Tibial nerve (tissue), 4 donors: Measurements from ENCODE around the gene CASP9. TPM values are rescaled to one million over a fixed set of nuclear protein-coding genes. Genes with fewer than 3 reads are reported as not detected.

Source experiments
- DNase-seq, 2 donors: peaks; one replicate each; pipeline ENCODE4 v3.0.0-alpha.2; 2019; ENCODE audit warnings: low spot score in 2 of 2
- H3K27ac ChIP-seq, 4 donors: fragments of 200-600 bp; sonication (generic) in 3 of 4; one replicate each; pipeline ENCODE4 v1.5.1; 2017 to 2019; ENCODE audit warnings: mild to moderate bottlenecking in 1 of 4
- H3K27me3 ChIP-seq, 2 donors: fragments of 200-600 bp; sonication (generic) in 1 of 2; one replicate each; pipeline versions ENCODE4 v1.5.1 to v1.6.0; 2017 to 2019
- H3K36me3 ChIP-seq, 3 donors: fragments of 200-600 bp; sonication (generic); one replicate each; pipeline ENCODE4 v1.5.1; 2018 to 2019
- H3K4me1 ChIP-seq, 4 donors: fragments of 200-600 bp; sonication (generic) in 3 of 4; one replicate each; pipeline ENCODE4 v1.5.1; 2017 to 2019
- H3K4me3 ChIP-seq, 4 donors: fragments of 200-600 bp; sonication (generic) in 3 of 4; one replicate each; pipeline ENCODE4 v1.5.1; 2017 to 2019; ENCODE audit warnings: mild to moderate bottlenecking in 1 of 4, moderate library complexity in 1 of 4
- H3K9me3 ChIP-seq, 4 donors: fragments of 200-600 bp; sonication (generic) in 3 of 4; one replicate each; pipeline ENCODE4 v1.5.1; 2017 to 2019
- CTCF ChIP-seq, 5 experiments: fragments of 200-600 bp in 3 of 5; fragments of 450-650 bp in 2 of 5; sonication (generic) in 3 of 5; IDR thresholded peaks; one replicate each; pipeline ENCODE4 v1.5.1; 2016 to 2019; ENCODE audit warnings: antibody characterized with exemption in 5 of 5, mild to moderate bottlenecking in 3 of 5, moderate library complexity in 2 of 5
- EP300 ChIP-seq, 2 donors: sonication (generic); formaldehyde crosslinking; IDR thresholded peaks; one replicate each; pipeline ENCODE4 v1.6.1; 2017; ENCODE audit warnings: antibody characterized with exemption in 2 of 2, mild to moderate bottlenecking in 1 of 2
- POLR2A ChIP-seq, 2 donors: fragments of 450-650 bp; IDR thresholded peaks; one replicate each; pipeline ENCODE4 v1.6.1; 2017; ENCODE audit warnings: antibody characterized with exemption in 2 of 2, mild to moderate bottlenecking in 2 of 2, moderate library complexity in 2 of 2
- WGBS, 2 donors: methylation state at CpG; one replicate each; pipeline ENCODE4 v1.1.5; 2018; 5-methylcytosine and 5-hydroxymethylcytosine counted together
- total RNA-seq, 4 donors: library from RNA; depleted of rRNA; stranded (reverse); fragments of >200 nt; gene quantifications; one replicate each; pipeline ENCODE4 v1.1.0, GENCODE V29; 2016

Gene CASP9
- total RNA-seq, 4 donors from 2014 or later, result 39.6 to 82.8 (median 51.7) TPM

GRCh38 chr1:15541231-15541792 is 17.3 kb upstream of the CASP9 start:
- H3K27me3 ChIP-seq, result no peaks in the 10 kb centered on the region
- H3K36me3 ChIP-seq, result peaks cover 4 to 94% (median 9%) of the 10 kb centered on the region in 3 donors
- WGBS, 2 donors, result 84 to 96% methylated on average over 4 of the region's 4 CpGs
- H3K4me1 ChIP-seq, result no peaks in the 10 kb centered on the region
- no peak for DNase-seq
- H3K9me3 ChIP-seq, result no peaks in the 10 kb centered on the region
- H3K27ac ChIP-seq, result no peak overlapping the region
- H3K4me3 ChIP-seq, result no peak overlapping the region
- TF ChIP-seq CTCF (IDR thresholded peaks at IDR 0.05) (no peak), POLR2A (IDR thresholded peaks at IDR 0.05) (no peak), EP300 (IDR thresholded peaks at IDR 0.05) (no peak)

GRCh38 chr1:15540186-15540585 is 16.2 kb upstream of the CASP9 start:
- H3K36me3 ChIP-seq, result peaks cover 4 to 92% (median 9%) of the 10 kb centered on the region in 3 donors
- WGBS, 2 donors, result 83 to 86% methylated on average over 8 of the region's 8 CpGs

GRCh38 chr1:15538771-15539170 is 14.8 kb upstream of the CASP9 start:
- no peak for DNase-seq
- 67 to 85% methylated on average over 6 of the region's 6 CpGs for WGBS, 2 donors
- H3K36me3 ChIP-seq, result peaks cover 4 to 92% (median 9%) of the 10 kb centered on the region in 3 donors
- no peaks in the 10 kb centered on the region for H3K4me1 ChIP-seq
- no peaks in the 10 kb centered on the region for H3K9me3 ChIP-seq
- no peak overlapping the region for H3K4me3 ChIP-seq
- TF ChIP-seq POLR2A (IDR thresholded peaks at IDR 0.05), result no peak
- TF ChIP-seq CTCF (IDR thresholded peaks at IDR 0.05), result no peak
- no peak for TF ChIP-seq EP300 (IDR thresholded peaks at IDR 0.05)
- H3K27ac ChIP-seq, result no peak overlapping the region
- no peaks in the 10 kb centered on the region for H3K27me3 ChIP-seq

More at GRCh38 chr1:15540186-15540585, 16.2 kb upstream of the CASP9 start:
- Histone ChIP-seq H3K4me1 (no peaks in the 10 kb centered on the region), H3K27ac (no peak overlapping the region), H3K27me3 (no peaks in the 10 kb centered on the region), H3K4me3 (no peak overlapping the region), H3K9me3 (no peaks in the 10 kb centered on the region)
- DNase-seq, result no peak
- TF ChIP-seq EP300 (IDR thresholded peaks at IDR 0.05) (no peak), POLR2A (IDR thresholded peaks at IDR 0.05) (no peak), CTCF (IDR thresholded peaks at IDR 0.05) (no peak)

- Histone ChIP-seq H3K27ac (no peak overlapping the region), H3K27me3 (no peaks in the 10 kb centered on the region), H3K4me1 (peaks cover 3 to 20% (median 5%) of the 10 kb centered on the region in 4 donors), H3K9me3 (no peaks in the 10 kb centered on the region), H3K36me3 (peaks cover 0 to 43% (median 0%) of the 10 kb centered on the region in 3 donors), H3K4me3 (no peak overlapping the region)
- 73 to 81% methylated on average over 2 of the region's 2 CpGs for WGBS, 2 donors
- no peak for DNase-seq
- TF ChIP-seq CTCF (IDR thresholded peaks at IDR 0.05) (no peak), EP300 (IDR thresholded peaks at IDR 0.05) (no peak), POLR2A (IDR thresholded peaks at IDR 0.05) (no peak)
These were observed 7.7 kb upstream of the CASP9 start for GRCh38 chr1:15531682-15532081.

GRCh38 chr1:15531003-15531402 is 7.0 kb upstream of the CASP9 start:
- Histone ChIP-seq H3K9me3 (no peaks in the 10 kb centered on the region), H3K27me3 (no peaks in the 10 kb centered on the region), H3K36me3 (peaks cover 0 to 36% (median 0%) of the 10 kb centered on the region in 3 donors), H3K4me3 (no peak overlapping the region), H3K27ac (no peak overlapping the region), H3K4me1 (peaks cover 3 to 23% (median 6%) of the 10 kb centered on the region in 4 donors)
- DNase-seq, result no peak
- no peak for TF ChIP-seq CTCF (IDR thresholded peaks at IDR 0.05)
- no peak for TF ChIP-seq EP300 (IDR thresholded peaks at IDR 0.05)
- TF ChIP-seq POLR2A (IDR thresholded peaks at IDR 0.05), result no peak
- 92 to 97% methylated on average over 4 of the region's 4 CpGs for WGBS, 2 donors
